HEK293 (cell line): ENCODE data around the gene CDH11.

Experiments
- CTCF ChIA-PET: fragments of 350-600 bp; formaldehyde crosslinking; extraction: SDS; loops from one replicate; lab custom pipeline; 2021; ENCODE audit warnings: antibody characterized with exemption; lab: Yijun Ruan, JAX
- POLR2A ChIA-PET: fragments of 300-600 bp; formaldehyde crosslinking; extraction: SDS; loops from one replicate; lab custom pipeline; 2020; ENCODE audit warnings: antibody characterized with exemption, inconsistent platforms; lab: Yijun Ruan, JAX
- H3K27ac ChIP-seq: fragments of 200-500 bp; sonication (Bioruptor generic); 2 replicates; pipeline ENCODE4 v1.5.1; 2014; ENCODE audit warnings: low read depth, low read length, control low read depth, inconsistent platforms; ENCODE audit errors: extremely low read depth
- H3K36me3 ChIP-seq, 2 experiments: fragments of 200-500 bp in 1 of 2; sonication (Bioruptor generic) in 1 of 2; 1 replicate in 1 of 2; 2 replicates in 1 of 2; pipeline ENCODE4 v1.5.1; 2014 to 2017; ENCODE audit warnings: inconsistent platforms in 2 of 2, low read length in 2 of 2; ENCODE audit not compliant: control insufficient read depth in 2 of 2, insufficient read depth in 1 of 2
- H3K4me1 ChIP-seq: fragments of 200-500 bp; sonication (Bioruptor generic); 2 replicates; pipeline ENCODE4 v1.5.1; 2014; ENCODE audit warnings: mild to moderate bottlenecking, low read length, inconsistent platforms; ENCODE audit not compliant: control insufficient read depth, insufficient read depth
- H3K4me3 ChIP-seq: 2 replicates; pipeline ENCODE4 v1.5.1; 2011; ENCODE audit warnings: low read depth, mild to moderate bottlenecking, control low read depth, low read length, moderate library complexity
- H3K9me3 ChIP-seq: fragments of 200-500 bp; sonication (Bioruptor generic); 2 replicates; pipeline ENCODE4 v1.5.1; 2014; ENCODE audit warnings: low read depth, low read length, inconsistent platforms; ENCODE audit not compliant: control insufficient read depth, insufficient read depth
- EGR2 ChIP-seq: fragments of 450-650 bp; formaldehyde crosslinking; IDR thresholded peaks from 2 replicates; pipeline ENCODE4 v1.5.1; 2016; ENCODE audit warnings: low read depth, missing biosample characterization, missing genetic modification characterization
- KLF9 ChIP-seq: fragments of 450-650 bp; formaldehyde crosslinking; IDR thresholded peaks from 2 replicates; pipeline ENCODE4 v1.5.1; 2016; ENCODE audit warnings: missing biosample characterization, missing genetic modification characterization, low read depth
- ZNF155 ChIP-seq: fragments of 450-650 bp; formaldehyde crosslinking; IDR thresholded peaks from 2 replicates; pipeline ENCODE4 v1.5.1; 2016; ENCODE audit warnings: missing biosample characterization, missing genetic modification characterization
- ZNF174 ChIP-seq: fragments of 450-650 bp; formaldehyde crosslinking; IDR thresholded peaks from 2 replicates; pipeline ENCODE4 v1.5.0; 2017; ENCODE audit warnings: missing biosample characterization, mild to moderate bottlenecking, missing genetic modification characterization
- ZNF2 ChIP-seq: fragments of 450-650 bp; formaldehyde crosslinking; IDR thresholded peaks from 2 replicates; pipeline ENCODE4 v1.5.1; 2016; ENCODE audit warnings: missing biosample characterization, missing genetic modification characterization
- ZNF239 ChIP-seq: fragments of 450-650 bp; formaldehyde crosslinking; IDR thresholded peaks from 2 replicates; pipeline ENCODE4 v1.5.1; 2016; ENCODE audit warnings: missing biosample characterization, missing genetic modification characterization
- ZNF274 ChIP-seq, 2 experiments: fragments of 200-500 bp in 1 of 2; fragments of 450-650 bp in 1 of 2; sonication (Bioruptor generic) in 1 of 2; formaldehyde crosslinking in 1 of 2; IDR thresholded peaks; 2 replicates each; pipeline versions ENCODE4 v1.5.1 to v1.6.1; 2014 to 2016; ENCODE audit warnings: borderline replicate concordance in 1 of 2, inconsistent platforms in 1 of 2, low read length in 1 of 2, missing biosample characterization in 1 of 2, missing genetic modification characterization in 1 of 2
- ZNF514 ChIP-seq: fragments of 450-650 bp; formaldehyde crosslinking; IDR thresholded peaks from 2 replicates; pipeline ENCODE4 v1.5.1; 2016; ENCODE audit warnings: missing biosample characterization, missing genetic modification characterization
- ZSCAN16 ChIP-seq: fragments of 450-650 bp; formaldehyde crosslinking; IDR thresholded peaks from 2 replicates; pipeline ENCODE4 v1.5.1; 2016; ENCODE audit warnings: missing biosample characterization, missing genetic modification characterization
- TF ChIP-seq, protein P1 (sequence below): fragments of 450-650 bp; formaldehyde crosslinking; conservative IDR thresholded peaks from 2 replicates; pipeline ENCODE4 v1.5.1; 2016; ENCODE audit warnings: low read depth, missing biosample characterization, missing genetic modification characterization
- TF ChIP-seq, protein P2 (sequence below): fragments of 450-650 bp; formaldehyde crosslinking; IDR thresholded peaks from 2 replicates; pipeline ENCODE4 v1.5.0; 2017; ENCODE audit warnings: missing biosample characterization, missing genetic modification characterization, borderline replicate concordance

The CDH11 gene

DNA sequence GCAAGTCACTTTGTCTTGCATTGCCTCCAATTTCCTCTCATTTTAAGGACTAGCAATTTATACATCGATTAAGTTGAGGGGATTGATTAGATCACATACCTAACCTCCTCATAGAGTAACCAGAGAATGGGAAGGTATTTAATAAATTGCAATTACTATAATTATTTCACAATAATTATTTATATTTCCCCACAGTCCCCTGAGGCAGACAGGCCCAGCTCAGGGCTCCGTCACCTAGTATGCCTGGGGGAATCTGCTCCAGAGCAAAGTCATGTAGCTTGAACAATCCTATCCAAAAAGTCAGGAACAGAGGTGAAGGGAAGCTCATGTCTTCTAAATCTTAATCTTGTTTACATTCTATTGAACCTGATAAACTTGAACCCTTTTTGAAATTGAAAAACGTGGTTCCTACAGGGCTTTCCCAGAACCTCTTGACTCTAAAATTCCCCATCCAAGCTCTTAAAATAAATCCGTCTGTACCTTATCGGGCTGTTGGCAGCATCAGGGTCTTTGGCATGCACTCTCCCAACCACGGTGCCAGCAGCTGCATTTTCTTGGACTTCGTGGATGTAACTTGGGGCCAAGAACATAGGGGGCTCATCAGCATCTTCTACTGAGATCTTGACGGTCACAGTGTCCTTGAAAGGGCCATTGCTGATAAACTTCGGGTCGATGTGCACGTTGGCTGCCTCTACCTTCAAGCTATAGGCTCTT lies 140.1 kb downstream of the CDH11 start:
- H3K9me3 ChIP-seq, result no peaks in the 10 kb centered on the region
- no peak overlapping the region for H3K4me3 ChIP-seq
- H3K27ac ChIP-seq, result no peak overlapping the region
- CTCF ChIA-PET, result interaction anchor here (0.6 kb wide), 1 partner anchor 877 kb away, joined by 3 read pairs; no protein-coding TSS in a partner anchor
- H3K4me1 ChIP-seq, result no peaks in the 10 kb centered on the region
- POLR2A ChIA-PET, result no interaction called here
- no peaks in the 10 kb centered on the region for H3K36me3 ChIP-seq
- TF ChIP-seq EGR2, result no peak
- TF ChIP-seq, protein P1, sequence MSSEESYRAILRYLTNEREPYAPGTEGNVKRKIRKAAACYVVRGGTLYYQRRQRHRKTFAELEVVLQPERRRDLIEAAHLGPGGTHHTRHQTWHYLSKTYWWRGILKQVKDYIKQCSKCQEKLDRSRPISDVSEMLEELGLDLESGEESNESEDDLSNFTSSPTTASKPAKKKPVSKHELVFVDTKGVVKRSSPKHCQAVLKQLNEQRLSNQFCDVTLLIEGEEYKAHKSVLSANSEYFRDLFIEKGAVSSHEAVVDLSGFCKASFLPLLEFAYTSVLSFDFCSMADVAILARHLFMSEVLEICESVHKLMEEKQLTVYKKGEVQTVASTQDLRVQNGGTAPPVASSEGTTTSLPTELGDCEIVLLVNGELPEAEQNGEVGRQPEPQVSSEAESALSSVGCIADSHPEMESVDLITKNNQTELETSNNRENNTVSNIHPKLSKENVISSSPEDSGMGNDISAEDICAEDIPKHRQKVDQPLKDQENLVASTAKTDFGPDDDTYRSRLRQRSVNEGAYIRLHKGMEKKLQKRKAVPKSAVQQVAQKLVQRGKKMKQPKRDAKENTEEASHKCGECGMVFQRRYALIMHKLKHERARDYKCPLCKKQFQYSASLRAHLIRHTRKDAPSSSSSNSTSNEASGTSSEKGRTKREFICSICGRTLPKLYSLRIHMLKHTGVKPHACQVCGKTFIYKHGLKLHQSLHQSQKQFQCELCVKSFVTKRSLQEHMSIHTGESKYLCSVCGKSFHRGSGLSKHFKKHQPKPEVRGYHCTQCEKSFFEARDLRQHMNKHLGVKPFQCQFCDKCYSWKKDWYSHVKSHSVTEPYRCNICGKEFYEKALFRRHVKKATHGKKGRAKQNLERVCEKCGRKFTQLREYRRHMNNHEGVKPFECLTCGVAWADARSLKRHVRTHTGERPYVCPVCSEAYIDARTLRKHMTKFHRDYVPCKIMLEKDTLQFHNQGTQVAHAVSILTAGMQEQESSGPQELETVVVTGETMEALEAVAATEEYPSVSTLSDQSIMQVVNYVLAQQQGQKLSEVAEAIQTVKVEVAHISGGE (tag by site-specific recombination), result no peak
- TF ChIP-seq ZNF514 (tag by site-specific recombination), result no peak
- no peak for TF ChIP-seq ZSCAN16 (tag by site-specific recombination)
- no peak for TF ChIP-seq ZNF274 (IDR thresholded peaks at IDR 0.05; ENCODE audit: low read length)
- TF ChIP-seq ZNF274 (tag by site-specific recombination; IDR thresholded peaks at IDR 0.05; ENCODE audit: borderline replicate concordance), result no peak
- TF ChIP-seq ZNF239, result no peak
- no peak for TF ChIP-seq ZNF2 (tag by site-specific recombination)
- TF ChIP-seq, protein P2, sequence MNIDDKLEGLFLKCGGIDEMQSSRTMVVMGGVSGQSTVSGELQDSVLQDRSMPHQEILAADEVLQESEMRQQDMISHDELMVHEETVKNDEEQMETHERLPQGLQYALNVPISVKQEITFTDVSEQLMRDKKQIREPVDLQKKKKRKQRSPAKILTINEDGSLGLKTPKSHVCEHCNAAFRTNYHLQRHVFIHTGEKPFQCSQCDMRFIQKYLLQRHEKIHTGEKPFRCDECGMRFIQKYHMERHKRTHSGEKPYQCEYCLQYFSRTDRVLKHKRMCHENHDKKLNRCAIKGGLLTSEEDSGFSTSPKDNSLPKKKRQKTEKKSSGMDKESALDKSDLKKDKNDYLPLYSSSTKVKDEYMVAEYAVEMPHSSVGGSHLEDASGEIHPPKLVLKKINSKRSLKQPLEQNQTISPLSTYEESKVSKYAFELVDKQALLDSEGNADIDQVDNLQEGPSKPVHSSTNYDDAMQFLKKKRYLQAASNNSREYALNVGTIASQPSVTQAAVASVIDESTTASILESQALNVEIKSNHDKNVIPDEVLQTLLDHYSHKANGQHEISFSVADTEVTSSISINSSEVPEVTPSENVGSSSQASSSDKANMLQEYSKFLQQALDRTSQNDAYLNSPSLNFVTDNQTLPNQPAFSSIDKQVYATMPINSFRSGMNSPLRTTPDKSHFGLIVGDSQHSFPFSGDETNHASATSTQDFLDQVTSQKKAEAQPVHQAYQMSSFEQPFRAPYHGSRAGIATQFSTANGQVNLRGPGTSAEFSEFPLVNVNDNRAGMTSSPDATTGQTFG, result no peak
- TF ChIP-seq KLF9 (tag by site-specific recombination), result no peak

DNA sequence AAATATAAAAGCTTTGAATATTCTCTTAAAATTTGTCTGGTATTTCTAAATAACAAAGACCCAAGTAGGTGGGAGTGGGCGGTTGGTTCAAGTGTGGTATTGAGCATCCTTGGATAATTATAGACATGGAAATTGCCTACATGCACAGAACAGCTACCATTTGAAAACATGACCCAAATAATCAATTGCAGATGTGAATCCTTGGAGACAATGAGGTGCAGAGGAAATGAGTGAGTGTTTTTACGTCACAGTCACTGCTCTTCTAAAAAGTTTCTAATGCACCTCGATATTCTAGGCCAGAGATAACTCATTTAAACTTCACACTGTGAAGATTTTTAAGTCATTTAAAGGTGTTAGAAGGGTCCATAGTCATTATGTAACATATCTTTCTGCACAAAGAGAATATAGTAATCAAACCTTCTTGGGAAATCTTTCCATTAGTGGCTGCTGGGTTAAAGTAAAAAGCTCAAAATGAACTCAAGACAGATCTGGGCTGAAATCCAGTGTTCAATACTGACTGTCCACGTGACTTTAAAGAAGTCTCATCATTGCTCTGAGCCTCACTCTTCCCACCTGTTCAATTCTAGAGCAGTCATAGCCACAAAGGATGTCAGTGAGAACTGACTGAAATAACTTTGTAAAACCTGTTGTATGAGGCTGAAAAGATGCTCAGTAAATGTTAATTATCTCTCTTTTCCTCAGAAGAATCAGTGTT lies 144.5 kb downstream of the CDH11 start:
- no peak overlapping the region for H3K27ac ChIP-seq
- no peak overlapping the region for H3K4me3 ChIP-seq
- no peaks in the 10 kb centered on the region for H3K4me1 ChIP-seq
- no peaks in the 10 kb centered on the region for H3K9me3 ChIP-seq
- POLR2A ChIA-PET, result no interaction called here
- TF ChIP-seq, protein P1 (tag by site-specific recombination), result no peak
- TF ChIP-seq ZNF155 (tag by site-specific recombination) (no peak), ZNF174 (tag by site-specific recombination) (no peak)
- H3K36me3 ChIP-seq, result no peaks in the 10 kb centered on the region
- CTCF ChIA-PET, result interaction anchor here (0.6 to 0.7 kb wide), 3 partner anchors 67 to 1534 kb away, joined by 3 read pairs; no protein-coding TSS in a partner anchor
